ENCODE data around the gene KIFC1. TPM values are rescaled to one million over a fixed set of nuclear protein-coding genes. Genes with fewer than 3 reads are reported as not detected.

KIFC1 gene
- total RNA-seq, 2 donors from 2014 or later, result 56.6 to 94.3 TPM

- H3K36me3 Mint-ChIP-seq (ENCODE audit: low read depth), result peaks cover 17% of the 10 kb centered on the region
- peaks cover 52% of the 10 kb centered on the region for H3K4me1 Mint-ChIP-seq
- H3K9me3 Mint-ChIP-seq, result no peaks in the 10 kb centered on the region
- no peak for DNase-seq
- Histone ChIP-seq H3K9ac (ENCODE audit: extremely low read depth, low read length, poor library complexity, severe bottlenecking) (no peak overlapping the region), H3K4me3 (ENCODE audit: low read length) (no peak overlapping the region), H3K36me3 (ENCODE audit: control insufficient read depth, insufficient read depth, low read length) (no peaks in the 10 kb centered on the region), H3K27me3 (ENCODE audit: control insufficient read depth, insufficient read depth, low read length, poor library complexity, severe bottlenecking) (no peaks in the 10 kb centered on the region), H3K27ac (ENCODE audit: low read depth, low read length) (no peak overlapping the region), H3K9me3 (ENCODE audit: control insufficient read depth, low read length) (no peaks in the 10 kb centered on the region), H3K4me1 (ENCODE audit: control insufficient read depth, insufficient read depth, low read length) (peaks cover 4% of the 10 kb centered on the region)
- TF ChIP-seq, protein P1, sequence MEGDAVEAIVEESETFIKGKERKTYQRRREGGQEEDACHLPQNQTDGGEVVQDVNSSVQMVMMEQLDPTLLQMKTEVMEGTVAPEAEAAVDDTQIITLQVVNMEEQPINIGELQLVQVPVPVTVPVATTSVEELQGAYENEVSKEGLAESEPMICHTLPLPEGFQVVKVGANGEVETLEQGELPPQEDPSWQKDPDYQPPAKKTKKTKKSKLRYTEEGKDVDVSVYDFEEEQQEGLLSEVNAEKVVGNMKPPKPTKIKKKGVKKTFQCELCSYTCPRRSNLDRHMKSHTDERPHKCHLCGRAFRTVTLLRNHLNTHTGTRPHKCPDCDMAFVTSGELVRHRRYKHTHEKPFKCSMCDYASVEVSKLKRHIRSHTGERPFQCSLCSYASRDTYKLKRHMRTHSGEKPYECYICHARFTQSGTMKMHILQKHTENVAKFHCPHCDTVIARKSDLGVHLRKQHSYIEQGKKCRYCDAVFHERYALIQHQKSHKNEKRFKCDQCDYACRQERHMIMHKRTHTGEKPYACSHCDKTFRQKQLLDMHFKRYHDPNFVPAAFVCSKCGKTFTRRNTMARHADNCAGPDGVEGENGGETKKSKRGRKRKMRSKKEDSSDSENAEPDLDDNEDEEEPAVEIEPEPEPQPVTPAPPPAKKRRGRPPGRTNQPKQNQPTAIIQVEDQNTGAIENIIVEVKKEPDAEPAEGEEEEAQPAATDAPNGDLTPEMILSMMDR (conservative IDR thresholded peaks at IDR 0.05), result no peak
- no peaks in the 10 kb centered on the region for H3K27me3 Mint-ChIP-seq (ENCODE audit: insufficient read depth)
- H3K4me3 Mint-ChIP-seq, result peak overlapping the region; percentile 86
- no peak overlapping the region for H3K27ac Mint-ChIP-seq
- WGBS, 2 experiments (ENCODE audit: insufficient coverage in 1 of 2, insufficient read length in 1 of 2), result 67 to 87% methylated on average over 1 to 2 of the region's 2 CpGs
Measured at GRCh38 chr6:33423777-33424176, 32.2 kb downstream of the KIFC1 start.

DNA sequence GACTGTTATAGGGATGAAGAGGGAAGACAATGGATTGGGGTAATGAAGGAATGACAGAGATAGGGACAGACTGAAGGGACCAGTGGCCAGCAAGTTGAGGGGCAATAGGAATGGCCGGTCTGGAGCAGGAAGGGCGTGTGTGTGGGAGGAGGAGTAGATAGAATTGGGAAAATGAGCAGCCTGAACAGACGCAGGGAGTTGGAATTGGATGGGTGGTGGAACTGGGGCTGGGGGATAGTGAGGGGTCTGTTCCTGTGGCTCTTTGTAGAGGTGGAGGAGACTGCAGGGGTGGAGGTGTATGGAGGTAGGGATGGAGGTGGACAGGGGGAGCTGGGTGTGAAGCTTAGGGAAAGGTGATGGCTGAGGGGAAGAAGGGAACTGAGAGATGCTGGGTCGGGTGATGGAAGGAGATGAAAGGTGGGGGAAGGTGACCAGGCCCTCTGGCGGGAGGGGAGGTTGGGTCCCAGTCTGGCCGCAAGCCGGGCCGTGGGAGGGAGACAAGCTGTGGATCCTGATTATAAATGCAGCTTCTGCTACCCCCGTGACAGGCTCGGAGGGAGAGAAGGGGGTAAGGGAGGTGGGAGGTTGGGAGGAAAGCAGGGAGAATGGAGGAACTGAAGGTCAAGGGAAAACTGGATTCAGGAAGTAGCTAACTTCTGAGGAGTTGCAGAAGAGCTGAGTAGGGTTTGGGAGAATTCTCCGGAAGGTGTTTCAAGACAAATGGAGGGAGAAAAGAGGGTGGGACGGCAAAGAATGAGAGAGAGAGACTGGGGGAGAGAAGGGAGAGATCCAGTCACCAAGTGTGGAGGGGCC, 33.4 kb downstream of the KIFC1 start:
- peak; percentile 59 for DNase-seq
- Mint-ChIP-seq H3K36me3 (ENCODE audit: low read depth) (peaks cover 17% of the 10 kb centered on the region), H3K9me3 (no peaks in the 10 kb centered on the region), H3K4me3 (peak overlapping the region; percentile 86), H3K27ac (peak overlapping the region; percentile 84), H3K4me1 (peaks cover 55% of the 10 kb centered on the region), H3K27me3 (ENCODE audit: insufficient read depth) (no peaks in the 10 kb centered on the region)
- WGBS, 2 experiments (ENCODE audit: insufficient coverage in 1 of 2, insufficient read length in 1 of 2), result 4 to 31% methylated on average over 7 to 12 of the region's 12 CpGs
- Histone ChIP-seq H3K27ac (ENCODE audit: low read depth, low read length) (peak overlapping the region; percentile 72), H3K27me3 (ENCODE audit: control insufficient read depth, insufficient read depth, low read length, poor library complexity, severe bottlenecking) (no peaks in the 10 kb centered on the region), H3K4me1 (ENCODE audit: control insufficient read depth, insufficient read depth, low read length) (no peaks in the 10 kb centered on the region), H3K9ac (ENCODE audit: extremely low read depth, low read length, poor library complexity, severe bottlenecking) (peak overlapping the region; percentile 53), H3K4me3 (ENCODE audit: low read length) (peak overlapping the region; percentile 84), H3K36me3 (ENCODE audit: control insufficient read depth, insufficient read depth, low read length) (no peaks in the 10 kb centered on the region), H3K9me3 (ENCODE audit: control insufficient read depth, low read length) (no peaks in the 10 kb centered on the region)
- TF ChIP-seq, protein P1 (conservative IDR thresholded peaks at IDR 0.05), result no peak

DNA sequence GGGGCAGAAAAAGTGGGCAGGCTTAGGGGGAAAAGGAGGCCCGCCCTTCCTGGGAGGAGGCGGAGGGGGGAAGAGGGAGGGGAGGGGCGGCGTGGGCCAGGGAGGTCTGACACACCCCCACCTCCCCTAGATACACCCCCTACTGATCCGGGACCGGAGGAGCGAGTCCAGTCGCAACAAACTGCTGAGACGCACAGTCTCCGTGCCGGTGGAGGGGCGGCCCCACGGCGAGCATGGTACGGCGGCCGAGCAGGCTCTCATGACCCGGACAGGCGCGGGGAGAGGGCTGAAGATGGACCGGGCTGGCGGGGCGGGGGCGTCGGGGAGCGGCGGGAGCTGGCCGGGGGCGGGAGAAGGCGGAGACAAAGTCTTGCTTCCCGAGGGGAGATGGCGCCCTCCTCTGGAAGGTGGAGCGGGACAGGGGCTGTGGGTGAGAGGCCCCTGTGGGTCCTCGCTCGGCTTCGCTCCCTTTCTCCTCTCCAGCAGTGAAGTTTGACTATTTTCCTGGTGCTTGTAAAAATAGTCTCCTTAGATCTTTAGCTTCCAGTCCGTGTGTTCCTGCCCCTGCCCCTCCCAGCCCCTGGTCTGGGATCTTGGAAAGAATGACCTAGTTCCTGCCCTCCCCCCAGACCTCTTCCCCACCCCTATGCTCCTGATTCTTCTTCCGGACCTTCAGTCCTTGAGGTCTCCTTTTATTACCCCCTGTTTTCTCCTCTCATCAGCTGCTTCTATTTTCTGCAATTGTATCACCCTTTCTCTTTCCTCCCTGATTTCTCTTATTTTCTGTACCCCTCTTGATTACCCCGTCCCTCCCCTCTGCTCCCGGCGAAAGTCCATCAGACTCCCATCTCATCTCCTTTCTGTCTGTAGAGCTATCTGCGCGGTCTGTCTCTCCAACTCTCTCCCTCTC, 34.3 kb downstream of the KIFC1 start:
- no peaks in the 10 kb centered on the region for H3K36me3 ChIP-seq (ENCODE audit: control insufficient read depth, insufficient read depth, low read length)
- H3K4me1 Mint-ChIP-seq, result peaks cover 63% of the 10 kb centered on the region
- TF ChIP-seq, protein P1 (conservative IDR thresholded peaks at IDR 0.05), result peak; percentile 87
- H3K27ac ChIP-seq (ENCODE audit: low read depth, low read length), result peak overlapping the region; percentile 72
- H3K4me3 Mint-ChIP-seq, result peak overlapping the region; percentile 86
- H3K27me3 Mint-ChIP-seq (ENCODE audit: insufficient read depth), result no peaks in the 10 kb centered on the region
- no peaks in the 10 kb centered on the region for H3K4me1 ChIP-seq (ENCODE audit: control insufficient read depth, insufficient read depth, low read length)
- no peaks in the 10 kb centered on the region for H3K27me3 ChIP-seq (ENCODE audit: control insufficient read depth, insufficient read depth, low read length, poor library complexity, severe bottlenecking)
- peak overlapping the region; percentile 53 for H3K9ac ChIP-seq (ENCODE audit: extremely low read depth, low read length, poor library complexity, severe bottlenecking)
- H3K4me3 ChIP-seq (ENCODE audit: low read length), result peak overlapping the region; percentile 84
- H3K27ac Mint-ChIP-seq, result peak overlapping the region; percentile 84
- 2 to 3% methylated on average over 27 to 39 of the region's 43 CpGs for WGBS, 2 experiments (ENCODE audit: insufficient coverage in 1 of 2, insufficient read length in 1 of 2)
- peak; percentile 97 for DNase-seq
- H3K36me3 Mint-ChIP-seq (ENCODE audit: low read depth), result peaks cover 17% of the 10 kb centered on the region
- H3K9me3 ChIP-seq (ENCODE audit: control insufficient read depth, low read length), result no peaks in the 10 kb centered on the region
- no peaks in the 10 kb centered on the region for H3K9me3 Mint-ChIP-seq

Measured in endodermal cell (in vitro differentiated cells).